IPS-18c (cell line): Measurements from ENCODE around the gene ARHGAP42.
"Not testable (repeated sequence)": the region's sequence is repeated elsewhere in the genome, so short reads cannot be mapped to it uniquely, and the experiment has no call there.

Experiments
- H3K4me3 ChIP-seq: 2 replicates; pipeline ENCODE4 v1.7.0; 2013; ENCODE audit warnings: low read depth, mild to moderate bottlenecking, low read length, moderate library complexity; ENCODE audit not compliant: insufficient read depth
- H3K9me3 ChIP-seq: one replicate; pipeline ENCODE4 v1.6.1; 2013; ENCODE audit warnings: mild to moderate bottlenecking, low read length, moderate library complexity; ENCODE audit not compliant: control insufficient read depth, insufficient read depth

The ARHGAP42 gene

DNA sequence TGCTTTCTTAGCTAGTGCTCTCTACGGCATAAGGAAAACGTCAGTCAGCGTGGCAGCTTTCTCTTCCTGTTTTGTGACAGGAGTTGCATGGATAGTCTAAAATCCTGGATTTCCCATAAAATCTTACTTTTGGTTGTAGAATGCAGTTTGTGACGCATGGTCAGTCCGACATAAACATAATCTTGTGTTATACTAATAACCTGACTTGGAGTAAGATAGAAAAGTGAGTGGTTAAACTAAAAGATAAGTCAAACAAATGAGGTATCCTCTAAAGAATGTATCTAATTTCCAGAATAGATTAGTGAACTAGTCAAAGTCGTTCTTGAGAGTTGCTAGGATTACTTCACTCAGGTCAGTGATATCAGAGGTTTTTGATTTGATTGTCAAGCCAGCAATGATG, 285.0 kb downstream of the ARHGAP42 start:
- no peak overlapping the region for H3K4me3 ChIP-seq
- H3K9me3 ChIP-seq = no peaks in the 10 kb centered on the region

DNA sequence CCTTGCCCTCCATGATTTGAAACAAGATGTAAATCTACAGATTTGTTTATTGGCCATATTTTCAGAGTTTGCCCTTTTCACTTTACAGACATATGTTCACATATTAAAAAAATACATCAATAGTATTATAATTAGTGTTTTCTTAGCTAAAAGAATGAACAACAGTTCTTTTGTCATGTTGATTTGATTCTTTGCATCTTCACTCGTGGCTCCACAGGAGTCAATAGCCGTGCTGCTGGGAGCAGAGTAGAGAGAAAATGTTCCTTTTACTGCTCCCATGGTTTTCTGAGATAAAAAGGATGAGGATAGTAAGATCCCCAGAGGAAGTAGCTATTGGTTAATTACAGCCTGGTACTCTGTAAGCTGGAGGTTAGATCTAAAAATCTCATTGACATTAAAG, 291.4 kb downstream of the ARHGAP42 start:
- Histone ChIP-seq H3K9me3 (no peaks in the 10 kb centered on the region), H3K4me3 (no peak overlapping the region)

DNA sequence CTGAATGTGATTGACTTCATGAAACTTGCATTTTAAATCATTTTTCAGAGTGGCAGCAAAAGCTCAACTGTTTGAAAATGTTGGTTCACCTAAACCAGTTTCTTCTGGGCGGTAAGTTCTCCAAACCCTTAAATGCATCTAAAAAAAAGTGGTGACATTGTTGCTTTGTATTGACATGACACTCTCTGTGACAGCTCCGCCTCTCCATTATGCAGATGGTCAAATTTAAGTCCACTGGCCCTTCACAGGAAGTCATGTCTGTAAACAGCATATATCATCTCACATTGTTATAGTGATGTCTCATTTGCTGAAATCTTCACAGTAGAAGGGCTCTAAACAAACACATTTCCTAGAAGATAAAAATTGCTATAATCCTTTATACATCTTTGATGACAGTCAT, 291.9 kb downstream of the ARHGAP42 start:
- Histone ChIP-seq H3K9me3 (no peaks in the 10 kb centered on the region), H3K4me3 (no peak overlapping the region)

DNA sequence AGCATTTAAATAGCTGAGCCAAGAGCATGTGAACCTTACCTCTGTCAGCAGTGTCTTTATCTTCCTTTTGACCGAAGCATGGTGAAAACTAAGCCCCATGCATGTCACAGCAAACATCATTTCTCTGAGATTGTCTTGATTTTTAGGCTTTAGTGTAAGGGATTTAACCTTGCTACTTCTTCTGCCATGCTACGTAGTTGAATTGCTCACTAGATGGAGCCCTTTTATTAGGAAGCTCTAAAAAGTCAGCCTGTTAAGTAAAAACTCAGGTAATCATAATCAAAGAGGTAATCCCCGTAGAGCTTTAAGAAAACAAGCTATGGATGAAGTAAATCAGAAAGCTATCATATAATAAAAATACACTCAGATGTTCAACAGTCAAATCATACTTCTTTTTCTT, 293.1 kb downstream of the ARHGAP42 start:
- Histone ChIP-seq H3K9me3 (no peaks in the 10 kb centered on the region), H3K4me3 (no peak overlapping the region)

DNA sequence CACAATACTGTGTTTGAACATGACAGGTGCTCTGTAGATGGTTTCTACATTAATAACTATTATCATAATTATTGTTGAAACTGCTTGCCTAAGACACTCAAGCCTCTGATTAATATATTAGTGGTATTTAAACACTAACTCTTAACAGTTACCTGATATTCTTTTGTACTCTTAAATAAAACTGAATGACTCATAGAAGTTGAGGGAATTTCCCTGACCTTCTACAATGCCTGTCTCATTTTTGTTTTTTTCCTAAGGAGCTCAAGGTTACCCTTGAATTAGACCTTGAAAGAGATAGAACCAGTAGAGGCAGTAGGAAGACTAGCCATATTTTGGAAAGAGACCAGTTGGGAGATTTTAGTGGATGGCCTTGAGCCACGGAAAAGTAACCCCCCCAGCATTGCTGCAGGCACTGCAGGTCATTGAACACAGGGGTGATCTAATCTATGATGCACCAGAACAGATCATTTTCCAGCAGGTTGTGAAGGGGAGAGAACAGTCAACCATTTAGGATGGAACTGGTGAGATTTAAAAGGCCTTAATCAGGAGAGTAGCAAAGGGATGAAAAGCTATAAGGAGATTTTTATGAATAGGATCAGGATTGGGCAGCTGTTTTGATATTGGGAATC, 294.2 kb downstream of the ARHGAP42 start:
- no peaks in the 10 kb centered on the region for H3K9me3 ChIP-seq
- no peak overlapping the region for H3K4me3 ChIP-seq

DNA sequence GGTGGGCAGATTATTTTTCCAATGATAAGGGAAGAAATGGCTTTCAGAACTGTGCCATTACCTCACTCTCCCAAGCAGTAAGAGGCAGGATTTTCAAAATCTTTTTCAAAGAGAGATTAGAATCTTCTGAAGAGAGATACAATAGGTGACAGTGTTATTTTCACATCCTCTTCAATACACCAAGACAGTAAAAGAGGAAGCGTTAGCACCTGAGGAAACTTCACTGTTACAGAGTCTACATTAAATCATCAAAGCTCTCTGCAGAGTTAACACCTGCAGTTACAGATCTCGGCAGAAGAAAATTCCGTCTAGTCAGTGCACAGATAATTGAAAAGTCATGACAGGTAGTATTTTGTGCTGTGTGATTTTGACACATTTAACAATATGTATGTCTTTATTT, 297.6 kb downstream of the ARHGAP42 start:
- H3K4me3 ChIP-seq = no peak overlapping the region
- H3K9me3 ChIP-seq = no peaks in the 10 kb centered on the region

DNA sequence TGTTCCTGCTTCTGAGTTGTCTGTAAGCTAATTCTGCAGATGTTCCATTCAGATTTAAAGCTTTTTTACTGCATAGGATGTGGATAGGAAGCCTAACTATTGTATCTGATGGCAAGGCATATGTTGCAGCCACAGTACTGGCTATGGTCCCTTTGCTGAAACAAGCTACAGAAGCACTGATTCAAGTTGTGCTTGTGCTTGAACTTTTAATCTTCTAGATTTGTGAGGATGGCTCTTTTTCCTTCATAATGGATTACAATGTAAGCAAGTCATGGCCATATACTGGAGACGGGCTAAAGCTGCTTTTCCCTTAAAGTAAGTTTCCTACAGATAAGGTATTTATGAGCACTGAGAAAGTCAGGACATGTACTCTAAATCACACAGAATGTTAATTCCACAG, 303.8 kb downstream of the ARHGAP42 start:
- Histone ChIP-seq H3K4me3 (no peak overlapping the region), H3K9me3 (no peaks in the 10 kb centered on the region)

DNA sequence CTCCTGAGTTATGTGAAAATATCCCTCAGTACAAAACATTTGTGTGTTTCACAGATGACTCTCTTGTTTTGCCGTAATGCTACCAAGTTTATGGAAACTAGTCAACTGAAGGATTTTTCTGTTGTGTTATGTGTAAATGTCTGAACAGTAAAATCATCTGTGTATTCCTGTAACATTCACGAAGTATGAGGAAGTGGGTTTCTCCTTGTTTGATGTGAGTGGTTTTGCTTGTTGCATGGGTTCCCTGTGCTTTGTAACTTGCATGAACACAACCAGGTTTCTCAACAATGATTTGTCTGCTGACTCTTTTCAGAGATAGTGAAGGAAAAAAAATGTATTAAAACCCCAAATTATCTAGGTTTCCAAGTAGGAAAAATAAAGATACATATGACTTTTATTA, 304.5 kb downstream of the ARHGAP42 start:
- Histone ChIP-seq H3K9me3 (no peaks in the 10 kb centered on the region), H3K4me3 (no peak overlapping the region)

DNA sequence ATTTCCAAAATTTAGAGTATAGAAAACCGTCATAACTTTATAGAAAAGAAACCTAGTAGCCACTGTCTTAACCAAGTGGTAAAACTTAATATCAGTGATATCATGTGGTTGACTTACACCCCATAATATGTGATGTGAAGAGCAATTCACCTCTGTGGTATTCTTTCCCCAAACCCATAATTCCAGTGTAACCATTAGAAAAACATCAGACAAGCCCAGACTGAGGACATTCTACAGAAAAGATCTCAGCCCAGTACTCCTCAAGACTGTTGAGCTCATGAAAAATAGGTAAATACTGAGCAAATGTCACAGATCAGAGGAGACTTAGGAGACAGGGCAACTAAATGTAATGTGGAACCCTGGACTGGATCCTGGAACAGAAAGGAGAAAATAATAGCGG, 307.9 kb downstream of the ARHGAP42 start:
- Histone ChIP-seq H3K9me3 (no peaks in the 10 kb centered on the region), H3K4me3 (no peak overlapping the region)

DNA sequence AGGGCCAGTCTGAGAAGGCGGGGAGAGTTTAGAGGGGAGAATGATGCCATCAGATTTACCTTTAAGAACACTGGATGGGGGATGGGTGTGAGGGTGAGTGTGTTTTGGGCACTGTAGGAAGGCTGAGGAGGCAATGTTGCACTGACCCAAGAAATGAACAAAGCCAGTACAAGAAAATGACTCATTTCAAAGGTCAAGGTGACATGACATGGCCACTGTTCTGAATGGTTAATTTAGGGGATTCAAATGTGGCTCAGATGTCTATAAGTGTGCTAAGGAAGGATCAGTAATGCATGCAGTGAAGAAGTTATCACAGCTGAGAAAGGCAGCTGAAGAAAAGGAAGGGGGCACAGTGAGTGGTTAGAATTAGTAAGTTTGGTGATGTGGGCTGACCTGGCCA, 312.7 kb downstream of the ARHGAP42 start:
- Histone ChIP-seq H3K9me3 (no peaks in the 10 kb centered on the region), H3K4me3 (no peak overlapping the region)

DNA sequence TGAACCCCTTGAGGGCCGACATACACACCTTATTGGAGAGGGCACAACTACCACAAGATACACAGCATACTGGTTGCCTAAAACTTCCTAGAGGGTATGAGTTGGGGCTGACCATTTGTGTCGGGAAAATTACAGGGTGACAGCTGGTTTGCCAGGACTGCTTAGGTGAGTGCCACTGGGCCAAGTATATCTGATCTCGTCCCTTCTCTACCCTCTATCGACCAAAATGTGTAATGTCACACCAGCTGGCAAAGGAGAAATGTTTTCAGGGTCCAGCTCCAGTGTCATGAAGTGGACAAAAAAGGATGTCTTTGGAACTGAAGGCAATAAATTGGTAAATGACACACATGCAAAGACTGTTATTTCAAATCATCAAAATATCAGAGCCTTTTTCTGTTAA, 316.4 kb downstream of the ARHGAP42 start:
- Histone ChIP-seq H3K4me3 (no peak overlapping the region), H3K9me3 (no peaks in the 10 kb centered on the region)

DNA sequence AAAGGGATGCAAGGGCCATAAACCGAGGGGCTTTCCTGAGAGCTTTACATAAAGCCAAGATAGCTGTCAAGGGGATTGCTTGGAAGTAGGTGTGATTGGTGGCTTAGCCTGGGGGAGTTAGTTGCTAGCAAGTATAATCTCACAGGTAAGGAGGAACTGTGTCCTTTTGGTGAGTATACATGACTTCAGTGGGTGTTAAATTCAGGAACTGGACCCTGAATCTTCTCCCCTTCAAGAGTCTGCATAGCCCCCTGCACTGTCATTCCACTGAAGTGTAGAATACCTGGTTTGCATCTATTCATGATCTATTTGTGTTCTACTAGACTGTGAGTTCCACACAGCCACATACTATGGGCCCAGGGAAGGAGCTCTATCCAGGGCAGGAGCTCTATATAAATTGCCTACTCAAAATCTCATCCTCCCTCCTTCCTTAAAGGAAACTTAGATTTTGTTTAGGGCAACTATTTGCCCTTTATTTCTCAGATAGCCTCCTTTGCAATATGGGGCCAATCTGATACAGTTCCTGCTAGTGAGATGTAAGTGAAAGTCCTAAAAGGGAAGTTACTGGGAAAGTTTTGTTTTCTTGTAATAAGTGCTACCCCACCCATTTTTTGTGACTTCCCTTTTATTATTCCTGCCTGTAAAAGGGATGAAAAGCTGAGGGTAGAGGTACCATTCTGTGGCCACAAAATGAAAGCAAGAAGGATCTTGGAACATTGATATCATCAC, 322.0 kb downstream of the ARHGAP42 start:
- H3K9me3 ChIP-seq = no peaks in the 10 kb centered on the region
- no peak overlapping the region for H3K4me3 ChIP-seq

DNA sequence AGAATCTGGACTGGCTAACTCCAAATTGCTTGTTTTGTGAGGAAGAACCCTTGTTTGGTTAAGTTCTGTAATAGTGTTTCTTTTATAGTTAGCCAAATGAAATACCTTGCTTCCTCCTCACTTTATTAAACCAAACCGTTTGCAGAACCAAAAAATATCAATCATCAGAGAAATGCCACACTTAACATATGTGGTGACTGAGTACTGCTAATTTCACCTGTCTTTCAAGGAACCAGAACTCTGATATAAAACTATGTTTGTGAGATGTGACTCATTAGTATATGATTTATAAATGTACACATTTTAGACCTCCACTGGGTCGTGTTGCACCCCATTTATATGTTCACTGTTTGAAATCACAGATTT, 322.6 kb downstream of the ARHGAP42 start:
- Histone ChIP-seq H3K9me3 (no peaks in the 10 kb centered on the region), H3K4me3 (no peak overlapping the region)

DNA sequence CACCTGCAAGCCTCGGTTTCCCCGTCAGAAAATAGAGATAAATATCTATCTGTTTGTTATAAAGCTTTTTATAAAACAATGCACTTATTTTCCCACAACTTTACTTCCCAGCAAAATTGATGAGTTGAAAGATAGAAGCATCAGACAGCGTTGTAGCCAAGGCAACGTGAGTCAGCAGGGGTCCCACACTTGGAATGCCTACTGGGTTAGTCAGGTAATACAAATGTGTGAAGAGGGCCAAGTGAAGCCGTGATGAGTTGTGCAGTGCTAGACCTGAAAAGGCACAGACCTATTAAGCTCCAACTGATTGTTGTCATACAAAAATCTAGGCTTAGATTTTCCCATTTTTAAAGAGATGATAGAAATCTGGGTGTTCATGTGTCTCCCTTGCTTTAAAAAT, 323.8 kb downstream of the ARHGAP42 start:
- Histone ChIP-seq H3K4me3 (no peak overlapping the region), H3K9me3 (no peaks in the 10 kb centered on the region)

DNA sequence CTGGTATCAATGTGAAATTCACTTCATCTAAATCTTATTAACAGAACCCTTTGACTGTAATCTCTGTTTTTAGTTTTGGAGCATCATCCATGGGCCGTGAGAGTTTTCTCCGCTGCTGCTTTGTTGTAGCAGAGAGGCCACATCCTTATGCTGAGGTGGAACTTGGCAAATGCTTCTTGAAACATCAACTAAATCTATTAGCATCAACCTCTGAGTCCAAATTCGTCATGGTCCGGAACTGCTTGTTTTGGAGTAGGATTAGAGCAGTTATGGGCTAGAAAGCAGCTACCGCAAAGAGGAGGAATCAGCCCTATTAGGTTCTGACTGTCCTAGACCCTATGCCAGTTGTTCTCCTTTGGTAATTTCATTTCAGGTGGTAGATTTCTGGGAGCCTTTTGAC, 324.8 kb downstream of the ARHGAP42 start:
- Histone ChIP-seq H3K4me3 (no peak overlapping the region), H3K9me3 (no peaks in the 10 kb centered on the region)

DNA sequence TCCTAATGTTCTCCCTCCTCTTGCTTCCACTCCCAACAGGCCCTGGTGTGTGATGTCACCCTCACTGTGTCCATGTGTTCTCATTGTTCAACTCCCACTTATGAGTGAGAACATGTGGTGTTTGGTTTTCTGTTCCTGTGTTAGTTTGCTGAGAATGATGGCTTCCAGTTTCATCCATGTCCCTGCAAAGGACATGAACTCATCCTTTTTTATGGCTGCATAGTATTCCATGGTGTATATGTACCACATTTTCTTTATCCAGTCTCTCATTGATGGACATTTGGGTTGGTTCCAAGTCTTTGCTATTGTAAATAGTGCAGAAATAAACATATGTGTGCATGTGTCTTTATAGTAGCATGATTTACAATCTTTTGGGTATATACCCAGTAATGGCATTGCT, 326.6 kb downstream of the ARHGAP42 start:
- not testable (repeated sequence) for H3K9me3 ChIP-seq, H3K4me3 ChIP-seq

DNA sequence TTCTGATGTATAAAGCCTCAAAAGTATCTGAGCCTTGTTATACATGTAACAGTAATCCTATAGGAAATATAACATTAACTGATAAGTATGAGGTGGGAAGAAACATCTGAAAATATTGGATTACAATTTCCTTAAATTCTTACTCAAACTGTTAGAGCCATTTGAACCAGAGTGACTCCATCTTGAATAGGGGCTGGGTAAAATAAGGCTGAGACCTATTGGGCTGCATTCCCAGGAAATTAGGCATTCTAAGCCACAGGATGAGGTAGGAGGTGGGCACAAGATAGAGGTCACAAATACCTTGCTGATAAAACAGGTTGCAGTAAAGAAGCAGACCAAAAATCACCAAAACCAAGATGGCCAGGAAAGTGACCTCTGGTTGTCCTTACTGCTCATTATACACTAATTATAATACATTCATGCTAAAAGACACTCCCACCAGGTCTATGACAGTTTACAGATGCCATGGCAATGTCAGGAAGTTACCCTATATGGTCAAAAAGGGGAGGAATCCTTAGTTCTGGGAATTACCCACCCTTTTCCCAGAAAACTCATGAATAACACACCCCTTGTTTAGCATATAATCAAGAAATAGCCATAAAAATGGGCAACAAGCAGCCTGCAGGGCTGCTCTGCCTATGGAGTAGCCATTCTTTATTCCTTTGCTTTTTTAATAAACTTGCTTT, 327.7 kb downstream of the ARHGAP42 start:
- H3K9me3 ChIP-seq = no peaks in the 10 kb centered on the region

DNA sequence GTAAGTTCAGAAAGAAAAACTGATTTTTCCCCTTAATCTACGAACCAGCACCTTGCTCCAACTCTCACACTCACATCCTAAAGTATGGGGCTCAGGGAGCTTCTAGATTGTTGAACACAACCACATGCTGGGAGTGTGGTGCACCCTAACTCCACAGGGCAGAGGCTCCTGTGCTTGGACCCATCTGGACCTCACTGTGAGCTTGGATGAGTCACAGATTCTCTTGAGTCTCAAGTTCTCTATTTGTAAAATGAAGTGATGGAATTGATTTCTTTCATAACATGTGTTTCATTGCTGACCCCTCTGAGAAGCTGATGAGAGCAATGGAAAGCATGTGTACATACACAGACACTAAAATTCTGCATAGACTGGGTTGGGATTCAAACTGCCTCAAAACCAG, 332.8 kb downstream of the ARHGAP42 start:
- Histone ChIP-seq H3K9me3 (no peaks in the 10 kb centered on the region), H3K4me3 (no peak overlapping the region)

More for the DNA sequence above, 327.7 kb downstream of the ARHGAP42 start:
- H3K4me3 ChIP-seq = no peak overlapping the region
